ENCODE measurements around the gene TMEM176B.
"Not testable (repeated sequence)": the region's sequence is repeated elsewhere in the genome, so short reads cannot be mapped to it uniquely, and the experiment has no call there.

Gene TMEM176B

DNA sequence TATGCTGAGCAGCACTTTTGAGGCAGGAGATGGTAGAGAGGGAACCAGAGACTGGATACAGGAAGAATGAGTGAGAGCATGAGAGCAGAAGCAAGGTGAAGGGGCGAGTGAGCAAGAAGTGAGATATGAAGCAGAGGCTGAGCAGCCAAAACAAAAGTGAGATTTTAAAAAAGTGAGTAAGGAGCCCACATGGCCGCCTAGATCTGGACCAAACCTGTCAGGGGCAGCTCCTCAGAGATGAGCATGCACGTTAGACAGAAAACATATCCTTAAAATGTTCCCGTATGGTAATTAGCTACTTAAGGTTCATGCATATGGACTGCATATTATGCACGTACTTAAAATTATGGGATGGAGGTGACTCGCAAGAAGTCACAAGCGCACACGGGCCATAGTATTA, 22.9 kb upstream of the TMEM176B start:
- no peak for DNase-seq (ENCODE audit: low spot score)
- no peak overlapping the region for H3K27ac ChIP-seq
- TF ChIP-seq CTCF (IDR thresholded peaks at IDR 0.05) = no peak

GRCh38 chr7:150820578-150821198, 20.5 kb upstream of the TMEM176B start:
- no peak for DNase-seq (ENCODE audit: low spot score)
- H3K27ac ChIP-seq = no peak overlapping the region
- no peak overlapping the region for H3K4me3 ChIP-seq
- TF ChIP-seq CTCF (IDR thresholded peaks at IDR 0.05) = no peak

More for the DNA sequence above, 22.9 kb upstream of the TMEM176B start:
- H3K4me3 ChIP-seq = no peak overlapping the region

DNA sequence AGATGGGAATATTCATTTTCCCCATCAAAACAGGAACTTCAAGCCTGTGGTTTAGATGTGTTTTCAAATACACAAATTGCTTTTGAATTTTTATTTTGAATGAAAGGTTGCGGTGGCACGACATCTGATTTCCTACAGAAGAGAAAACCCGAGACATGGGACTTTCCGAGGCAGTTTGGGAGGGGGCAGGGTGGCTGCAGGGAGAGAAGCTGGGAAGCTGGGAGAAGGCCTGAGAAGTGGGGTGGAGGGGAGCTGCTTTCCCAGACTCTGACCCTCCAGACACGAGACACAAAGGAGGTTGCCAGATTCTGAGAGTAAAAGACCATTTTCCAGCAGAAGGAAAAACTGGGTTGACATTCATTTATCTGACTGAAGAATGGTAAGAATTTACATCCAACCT, 20.0 kb upstream of the TMEM176B start:
- DNase-seq (ENCODE audit: low spot score) = no peak
- Histone ChIP-seq H3K27ac (no peak overlapping the region), H3K4me3 (no peak overlapping the region)
- no peak for TF ChIP-seq CTCF (IDR thresholded peaks at IDR 0.05)

GRCh38 chr7:150818971-150819370, 18.8 kb upstream of the TMEM176B start:
- no peak for DNase-seq (ENCODE audit: low spot score)
- H3K27ac ChIP-seq = no peak overlapping the region
- H3K4me3 ChIP-seq = no peak overlapping the region
- no peak for TF ChIP-seq CTCF (IDR thresholded peaks at IDR 0.05)

DNA sequence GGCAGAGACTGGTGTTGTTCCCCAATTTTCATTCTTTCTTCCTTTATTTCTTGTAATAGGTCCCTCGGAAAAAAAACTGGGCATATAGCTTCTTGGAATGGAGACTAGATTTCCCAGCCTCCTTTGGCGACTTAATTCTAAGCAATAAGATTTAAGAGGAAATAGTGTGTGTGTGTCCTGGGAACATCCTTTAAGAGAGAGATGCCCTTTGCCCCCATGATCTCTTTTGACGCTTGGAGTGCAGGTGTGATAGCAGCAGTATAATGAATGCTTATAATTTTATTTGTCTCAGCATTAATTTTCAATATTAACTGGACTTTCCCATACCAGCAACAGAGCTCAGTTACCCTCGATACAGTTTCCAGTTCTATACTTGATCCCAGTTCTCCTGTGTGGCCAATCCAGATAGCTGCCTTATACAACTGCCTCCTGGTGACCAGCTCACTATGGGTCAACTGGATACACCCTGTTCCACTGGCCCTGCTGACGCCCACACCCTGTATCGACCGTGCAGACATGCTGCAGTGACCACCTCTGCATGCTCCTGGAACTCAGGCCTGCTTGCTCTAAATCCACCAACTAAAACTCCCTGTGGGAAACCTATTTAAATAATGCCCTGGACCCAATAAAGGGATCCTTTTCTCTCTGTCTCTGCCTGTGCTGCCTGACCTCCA, 14.3 kb upstream of the TMEM176B start:
- DNase-seq (ENCODE audit: low spot score) = no peak
- TF ChIP-seq CTCF (IDR thresholded peaks at IDR 0.05) = no peak
- H3K4me3 ChIP-seq = no peak overlapping the region

DNA sequence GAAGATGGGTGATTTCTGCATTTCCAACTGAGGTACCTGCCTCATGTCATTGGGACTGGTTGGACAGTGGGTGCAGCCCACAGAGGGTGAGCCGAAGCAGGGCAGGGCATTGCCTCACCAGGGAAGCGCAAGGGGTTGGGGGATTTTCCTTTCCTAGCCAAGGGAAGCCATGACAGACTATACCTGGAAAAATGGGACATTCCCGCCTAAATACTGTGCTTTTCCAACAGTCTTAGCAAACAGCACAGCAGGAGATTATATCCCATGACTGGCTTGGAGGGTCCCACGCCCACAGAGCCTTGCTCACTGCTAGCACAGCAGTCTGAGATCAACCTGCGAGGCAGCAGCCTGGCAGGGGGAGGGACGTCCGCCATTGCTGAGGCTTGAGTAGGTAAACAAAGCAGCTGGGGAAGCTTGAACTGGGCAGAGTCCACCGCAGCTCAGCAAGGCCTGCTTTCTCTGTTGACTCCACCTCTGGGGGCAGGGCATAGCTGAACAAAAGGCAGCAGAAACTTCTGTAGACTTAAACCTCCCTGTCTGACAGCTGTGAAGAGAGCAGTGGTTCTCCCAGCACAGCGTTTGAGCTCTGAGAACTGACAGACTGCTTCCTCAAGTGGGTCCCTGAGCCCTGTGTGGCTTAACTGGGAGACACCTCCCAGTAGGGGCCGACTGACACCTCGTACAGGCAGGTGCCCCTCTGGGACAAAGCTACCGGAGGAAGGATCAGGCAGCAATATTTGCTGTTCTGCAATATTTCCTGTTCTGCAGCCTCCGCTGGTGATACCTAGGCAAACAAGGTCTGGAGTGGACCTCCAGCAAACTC, 7.7 kb upstream of the TMEM176B start:
- H3K4me3 ChIP-seq; DNase-seq (ENCODE audit: low spot score); H3K27ac ChIP-seq: not testable (repeated sequence)

More for the DNA sequence above, 14.3 kb upstream of the TMEM176B start:
- no peak overlapping the region for H3K27ac ChIP-seq

GRCh38 chr7:150806863-150807262, 6.7 kb upstream of the TMEM176B start:
- Histone ChIP-seq H3K4me3 (no peak overlapping the region), H3K27ac (no peak overlapping the region)
- DNase-seq (ENCODE audit: low spot score) = no peak
- TF ChIP-seq CTCF (IDR thresholded peaks at IDR 0.05) = no peak
